H1 (cell line): Measurements from ENCODE around the gene PRDM15. TPM values are rescaled to one million over a fixed set of nuclear protein-coding genes. Genes with fewer than 3 reads are reported as not detected.

Experiments
- JUN ChIP-seq: IDR thresholded peaks from 2 replicates; pipeline ENCODE4 v1.6.1; 2011; ENCODE audit warnings: low read depth, mild to moderate bottlenecking, improper control_type of control experiment, low read length
- KDM1A ChIP-seq: fragments of 200-600, 300-600 bp; sonication (generic); IDR thresholded peaks from 2 replicates; pipeline ENCODE4 v1.7.1; 2016; ENCODE audit warnings: mild to moderate bottlenecking, low read length, borderline replicate concordance
- RAD21 ChIP-seq, 2 experiments: IDR thresholded peaks in 1 of 2; conservative IDR thresholded peaks in 1 of 2; 2 replicates each; pipeline ENCODE4 v1.6.1; 2011; ENCODE audit warnings: low read depth in 2 of 2, low read length in 2 of 2, improper control_type of control experiment in 1 of 2, inconsistent platforms in 1 of 2, mild to moderate bottlenecking in 1 of 2, moderate library complexity in 1 of 2
- RBBP5 ChIP-seq: IDR thresholded peaks from 2 replicates; pipeline ENCODE4 v1.7.1; 2012; ENCODE audit warnings: low read depth, mild to moderate bottlenecking, inconsistent platforms, low read length, moderate library complexity, borderline replicate concordance
- RNF2 ChIP-seq: fragments of 200-900, 300-1000 bp; sonication (generic); IDR thresholded peaks from 2 replicates; pipeline ENCODE4 v1.7.1; 2016; ENCODE audit warnings: borderline replicate concordance, low read depth, mild to moderate bottlenecking, antibody characterized with exemption, low read length; ENCODE audit not compliant: poor library complexity, severe bottlenecking; ENCODE audit errors: missing control alignments
- SIN3A ChIP-seq, 2 experiments: IDR thresholded peaks in 1 of 2; conservative IDR thresholded peaks in 1 of 2; 2 replicates each; pipeline ENCODE4 v1.6.1; 2011 to 2012; ENCODE audit warnings: low read length in 2 of 2, improper control_type of control experiment in 1 of 2, low read depth in 1 of 2, mild to moderate bottlenecking in 1 of 2
- SP1 ChIP-seq: IDR thresholded peaks from 2 replicates; pipeline ENCODE4 v1.6.1; 2011; ENCODE audit warnings: low read depth, low read length
- polyA plus RNA-seq, 7 experiments: library from polyadenylated mRNA; depleted of rRNA in 3 of 7; stranded (reverse) in 5 of 7; unstranded in 2 of 7; fragments of >200 nt in 5 of 7; fragments of 200-250 nt in 2 of 7; gene quantifications; 1 replicate in 5 of 7; 2 replicates in 1 of 7; 4 replicates in 1 of 7; pipeline versions ENCODE4 v1.2.1 to v1.2.3, GENCODE V29; 2011 to 2013; ENCODE audit warnings: missing spikeins in 2 of 7, mixed read lengths in 2 of 7
- total RNA-seq: library from RNA; stranded (reverse); fragmentation: NEBNext Ultra II Directional; extraction: Animal tissue kit (Norgen Biotek cat#: 25700); gene quantifications from 2 replicates; pipeline ENCODE4 v1.2.1, GENCODE V29; 2021

PRDM15 gene
- total and polyA plus RNA-seq, 2 of the 8 experiments (the other 6 are each of a cell fraction or from before 2014, with no cell fraction given): 9.7 to 10.5 TPM

DNA sequence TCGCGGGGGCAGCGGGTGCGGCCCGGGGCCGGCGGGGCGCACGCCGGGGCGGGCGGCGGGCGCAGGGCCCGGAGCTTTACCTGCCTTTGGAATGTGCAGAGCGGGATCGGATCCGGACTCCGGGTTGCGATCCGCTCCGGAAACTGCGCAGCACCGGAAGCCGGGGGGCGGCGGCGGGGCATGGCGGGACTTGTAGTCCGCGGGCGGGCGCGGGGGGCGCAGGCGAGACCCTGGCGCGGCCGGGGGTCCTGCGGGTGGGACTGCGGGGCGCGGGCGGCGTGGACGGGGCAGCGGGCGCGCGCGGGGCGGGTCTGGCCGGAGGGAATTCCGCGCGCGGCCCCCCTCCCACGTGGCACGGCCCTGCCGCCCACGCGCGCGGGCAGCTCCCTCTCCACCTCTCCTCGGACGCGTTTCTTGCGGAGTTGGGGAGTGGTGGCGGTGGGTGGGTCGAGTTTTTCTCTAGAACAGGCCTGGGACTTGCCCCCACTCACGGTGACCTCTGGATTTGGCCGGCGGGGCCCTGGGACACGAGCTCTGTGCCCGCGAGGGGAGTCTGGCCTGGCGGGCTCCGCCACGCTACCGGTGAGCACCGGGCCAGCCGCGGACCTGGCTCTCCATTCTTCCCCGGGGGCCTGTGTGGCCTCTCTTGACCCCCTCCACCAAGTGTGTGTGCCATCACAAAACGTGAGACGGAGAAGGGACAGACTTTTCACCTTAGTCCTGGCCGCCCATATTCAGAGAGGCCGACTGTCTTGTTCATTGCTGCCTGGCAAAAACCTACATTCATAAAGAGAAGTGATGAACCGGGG lies at the start of gene PRDM15 (continued):
- TF ChIP-seq KDM1A (no peak), RBBP5 (no peak), SIN3A (conservative IDR thresholded peaks at IDR 0.05 in 1 of 2, IDR thresholded peaks at IDR 0.05 in 1 of 2; ENCODE audit: low read depth in 1 of 2, low read length in 2 of 2) (peak in 1 of 2 experiments; percentile 52; a peak in 1 of 4 replicates), RAD21 (IDR thresholded peaks at IDR 0.05 in 1 of 2, conservative IDR thresholded peaks at IDR 0.05 in 1 of 2; ENCODE audit: low read depth in 2 of 2, low read length in 2 of 2) (no peak), JUN (no peak), SP1 (peak; percentile 64; the same call in 1 of the 2 replicates), RNF2 (no peak)
